HFF-Myc (cell line): ENCODE measurements around the gene SORCS2.

ENCODE experiments used
- DNase-seq: peaks from one replicate; pipeline ENCODE4 v3.0.0-alpha.2; 2011; ENCODE audit warnings: low read depth; ENCODE audit errors: extremely low read depth
- H3K4me3 ChIP-seq: replicated peaks from 2 replicates; pipeline ENCODE4 v1.5.1; 2011; ENCODE audit warnings: low read depth, mild to moderate bottlenecking, control low read depth, low read length
- CTCF ChIP-seq: IDR thresholded peaks from 2 replicates; pipeline ENCODE4 v1.5.1; 2012; ENCODE audit warnings: mild to moderate bottlenecking, low read depth, low read length, control low read depth; ENCODE audit errors: missing control alignments

Gene SORCS2

DNA sequence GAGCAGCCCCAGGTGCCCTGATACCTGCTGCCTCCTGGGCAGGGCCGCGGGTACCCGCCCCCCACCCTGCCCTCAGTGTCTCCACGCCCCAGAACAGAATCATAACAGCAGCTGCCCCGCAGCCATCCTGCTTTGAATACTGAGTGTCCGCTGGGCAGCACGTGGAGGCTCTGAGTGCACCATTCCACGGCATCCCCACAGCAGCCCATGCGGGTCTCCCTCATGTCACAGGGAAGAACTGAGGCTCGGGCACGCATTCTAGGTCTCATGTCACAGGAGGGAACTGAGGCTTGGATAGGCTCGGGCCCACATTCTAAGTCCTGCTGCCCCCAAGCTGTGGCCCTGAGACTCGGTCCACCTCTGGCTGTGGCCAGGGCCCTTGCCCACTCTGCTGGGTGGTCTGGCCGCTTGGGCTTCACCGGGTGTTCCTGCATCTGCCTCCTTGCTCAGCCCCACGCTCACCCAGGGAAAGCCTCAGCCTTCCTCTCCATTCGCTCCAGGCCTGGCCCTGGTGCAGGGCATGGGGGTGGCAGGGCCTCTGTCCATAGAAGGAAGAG is 464.0 kb downstream of the SORCS2 start:
- TF ChIP-seq CTCF = no peak
- no peak for DNase-seq
- H3K4me3 ChIP-seq = no peak overlapping the region

DNA sequence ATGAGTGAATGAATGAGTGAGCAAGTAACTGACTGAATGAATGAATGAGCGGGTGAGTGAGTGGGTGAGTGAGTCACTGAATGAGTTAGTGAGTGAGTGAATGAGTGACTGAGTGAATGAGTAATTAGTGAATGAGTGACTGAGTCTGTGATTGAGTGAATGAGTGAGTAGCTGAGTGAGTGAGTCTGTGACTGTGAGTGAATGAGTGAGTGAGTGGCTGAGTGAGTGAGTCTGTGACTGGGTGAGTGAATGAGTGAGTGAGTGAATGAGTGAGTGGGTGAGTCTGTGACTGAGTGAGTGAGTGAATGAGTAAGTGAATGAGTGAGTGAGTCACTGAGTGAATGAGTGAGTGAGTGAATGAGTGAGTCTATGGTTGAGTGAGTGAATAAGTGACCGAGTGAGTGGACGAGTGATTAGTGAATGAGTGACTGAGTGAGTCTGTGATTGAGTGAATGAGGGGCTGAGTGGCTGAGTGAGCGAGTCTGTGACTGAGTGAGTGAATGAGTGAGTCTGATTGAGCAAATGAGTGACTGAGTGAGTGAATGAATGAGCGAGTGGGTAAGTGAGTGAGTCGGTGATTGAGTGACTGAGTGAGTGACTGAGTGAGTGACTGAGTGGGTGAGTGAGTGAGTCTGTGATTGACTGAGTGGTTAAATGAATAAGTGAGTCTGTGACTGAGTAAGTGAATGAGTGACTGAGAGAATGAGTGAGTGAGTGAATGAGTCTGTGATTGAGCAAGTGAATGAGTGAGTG is 465.4 kb downstream of the SORCS2 start:
- no peak for DNase-seq
- H3K4me3 ChIP-seq = no peak overlapping the region
- no peak for TF ChIP-seq CTCF

- DNase-seq = no peak
- H3K4me3 ChIP-seq = no peak overlapping the region
- no peak for TF ChIP-seq CTCF
Observed at GRCh38 chr4:7658341-7659204, 466.2 kb downstream of the SORCS2 start.

DNA sequence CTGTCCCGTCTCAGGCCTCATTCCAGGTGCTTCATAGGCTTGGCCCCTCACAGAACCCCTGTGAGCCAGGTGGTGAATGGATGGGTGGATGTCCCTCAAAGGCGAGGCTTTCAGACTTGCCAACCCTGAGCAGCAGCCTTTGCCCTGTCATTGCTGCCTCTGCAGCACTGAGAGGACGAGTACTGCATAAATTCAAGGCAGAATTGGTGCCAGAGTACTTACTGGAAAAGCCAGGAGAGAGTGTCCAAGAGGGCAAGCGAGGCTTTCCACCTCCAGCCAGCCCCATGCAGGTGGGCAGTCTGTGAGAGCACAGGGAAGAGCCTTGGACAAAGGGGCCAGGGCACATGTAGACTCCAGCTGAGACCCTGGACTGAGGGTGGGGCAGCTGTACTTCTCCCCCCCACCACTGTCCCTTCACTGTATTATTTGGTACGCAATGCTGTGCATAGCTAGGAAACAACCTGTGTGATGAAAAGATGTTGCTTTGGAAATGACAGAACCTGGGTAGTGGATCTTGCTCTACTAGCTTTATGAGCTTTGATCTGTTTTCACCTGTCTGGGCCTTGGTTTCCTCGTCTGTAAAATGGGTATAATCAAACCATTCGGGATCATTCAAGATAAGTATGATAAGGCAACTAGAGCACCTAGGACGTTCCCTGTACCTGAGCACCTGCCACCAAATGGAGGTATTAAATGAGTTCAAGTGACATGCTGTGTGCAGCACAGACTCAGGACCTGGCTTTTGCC is 467.3 kb downstream of the SORCS2 start:
- TF ChIP-seq CTCF = no peak
- H3K4me3 ChIP-seq = no peak overlapping the region
- DNase-seq = no peak

DNA sequence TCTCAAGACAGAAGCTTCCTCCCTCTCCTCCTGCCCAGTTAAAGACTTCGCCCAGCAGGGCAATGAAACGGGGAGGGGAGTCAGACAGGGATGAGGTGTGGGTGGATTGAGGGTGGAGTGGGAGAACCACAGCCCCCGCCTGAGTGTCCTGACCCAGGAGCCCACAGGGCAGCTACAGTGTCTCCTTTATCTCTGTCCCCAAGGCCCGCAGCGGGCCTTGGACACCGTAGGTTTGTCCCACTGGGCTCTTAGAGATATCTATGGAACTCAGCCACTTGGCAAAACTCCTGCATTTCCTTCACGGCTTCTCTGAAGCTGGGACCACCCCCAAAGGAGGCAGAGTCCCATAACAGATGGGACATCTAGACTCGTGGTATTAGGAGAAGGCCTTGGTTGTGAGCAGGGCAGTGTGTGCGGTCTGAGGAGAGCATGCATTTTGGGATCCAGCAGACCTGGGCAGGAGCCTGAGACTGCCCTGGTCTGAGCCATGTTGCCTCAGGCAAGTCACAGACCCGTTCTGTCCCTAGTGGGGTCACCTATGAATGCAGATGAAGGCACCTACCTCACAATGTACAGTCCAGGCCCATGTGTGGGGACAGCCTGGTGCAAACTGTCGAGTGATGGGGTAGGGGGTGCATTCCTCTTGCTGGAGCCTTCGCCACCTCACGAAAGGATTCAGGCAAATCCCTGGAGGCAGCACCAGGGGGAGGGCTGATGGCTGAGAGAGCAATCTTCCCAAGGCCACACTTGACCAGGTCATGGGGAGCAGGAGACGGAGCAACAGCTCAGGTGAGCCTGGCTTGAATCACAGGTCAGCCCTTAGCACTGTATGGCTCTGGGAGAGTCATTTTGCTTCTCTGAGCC is 468.1 kb downstream of the SORCS2 start:
- H3K4me3 ChIP-seq = no peak overlapping the region
- TF ChIP-seq CTCF = no peak
- DNase-seq = no peak
